ENCODE measurements around the gene KIF26B. TPM values are rescaled to one million over a fixed set of nuclear protein-coding genes. Genes with fewer than 3 reads are reported as not detected.

The KIF26B gene
- total RNA-seq, 6 experiments from 2014 or later = 0.31 to 0.55 (median 0.35) TPM

- no peaks in the 10 kb centered on the region for H3K4me1 ChIP-seq
- H3K9me3 ChIP-seq = no peaks in the 10 kb centered on the region
- WGBS (ENCODE audit: insufficient coverage, low coverage, low lambda C conversion rate, missing lambda C conversion rate) = 92% methylated on average over 2 of the region's 9 CpGs
- intact Hi-C loops (cut with DNase I) = no loop called here
- no peak for TF ChIP-seq CTCF (IDR thresholded peaks at IDR 0.05)
- H3K27me3 ChIP-seq = no peaks in the 10 kb centered on the region
- ATAC-seq (no peak), DNase-seq (no peak)
- H3K4me3 ChIP-seq = no peak overlapping the region
- no peaks in the 10 kb centered on the region for H3K36me3 ChIP-seq
- no peak overlapping the region for H3K27ac ChIP-seq
Measured at GRCh38 chr1:245715291-245715701, 560.5 kb downstream of the KIF26B start.

GRCh38 chr1:245715970-245716369, 561.2 kb downstream of the KIF26B start:
- Histone ChIP-seq H3K36me3 (no peaks in the 10 kb centered on the region), H3K27ac (no peak overlapping the region), H3K4me1 (no peaks in the 10 kb centered on the region), H3K9me3 (no peaks in the 10 kb centered on the region), H3K27me3 (no peaks in the 10 kb centered on the region), H3K4me3 (no peak overlapping the region)
- intact Hi-C loops (cut with DNase I) = no loop called here
- ATAC-seq = no peak
- TF ChIP-seq POLR2A (IDR thresholded peaks at IDR 0.05) (no peak), CTCF (IDR thresholded peaks at IDR 0.05) (no peak)
- no peak for DNase-seq
- 45% methylated on average over 1 of the region's 1 CpG for WGBS (ENCODE audit: insufficient coverage, low coverage, low lambda C conversion rate, missing lambda C conversion rate)

GRCh38 chr1:245716561-245716960, 561.8 kb downstream of the KIF26B start:
- DNase-seq (no peak), ATAC-seq (no peak)
- TF ChIP-seq POLR2A (IDR thresholded peaks at IDR 0.05) (no peak), CTCF (IDR thresholded peaks at IDR 0.05) (no peak)
- no peaks in the 10 kb centered on the region for H3K27me3 ChIP-seq
- H3K4me1 ChIP-seq = no peaks in the 10 kb centered on the region
- WGBS (ENCODE audit: insufficient coverage, low coverage, low lambda C conversion rate, missing lambda C conversion rate) = 86% methylated on average over 3 of the region's 3 CpGs
- no peak overlapping the region for H3K27ac ChIP-seq
- no peaks in the 10 kb centered on the region for H3K9me3 ChIP-seq
- H3K4me3 ChIP-seq = no peak overlapping the region
- intact Hi-C loops (cut with DNase I) = no loop called here
- H3K36me3 ChIP-seq = no peaks in the 10 kb centered on the region

- H3K4me1 ChIP-seq = no peaks in the 10 kb centered on the region
- no peak for TF ChIP-seq CTCF (IDR thresholded peaks at IDR 0.05)
- TF ChIP-seq POLR2A (IDR thresholded peaks at IDR 0.05) = no peak
- no peaks in the 10 kb centered on the region for H3K27me3 ChIP-seq
- H3K27ac ChIP-seq = no peak overlapping the region
- H3K4me3 ChIP-seq = no peak overlapping the region
- intact Hi-C loops (cut with DNase I) = no loop called here
- 63% methylated on average over 3 of the region's 3 CpGs for WGBS (ENCODE audit: insufficient coverage, low coverage, low lambda C conversion rate, missing lambda C conversion rate)
- DNase-seq (no peak), ATAC-seq (no peak)
- H3K36me3 ChIP-seq = no peaks in the 10 kb centered on the region
- H3K9me3 ChIP-seq = no peaks in the 10 kb centered on the region
Measured at GRCh38 chr1:245717611-245718010, 562.8 kb downstream of the KIF26B start.

GRCh38 chr1:245718123-245718522, 563.3 kb downstream of the KIF26B start:
- DNase-seq = no peak
- no peak overlapping the region for H3K27ac ChIP-seq
- no peaks in the 10 kb centered on the region for H3K4me1 ChIP-seq
- no peaks in the 10 kb centered on the region for H3K36me3 ChIP-seq
- no peak for ATAC-seq
- no peaks in the 10 kb centered on the region for H3K9me3 ChIP-seq
- TF ChIP-seq CTCF (IDR thresholded peaks at IDR 0.05) = no peak
- no peak for TF ChIP-seq POLR2A (IDR thresholded peaks at IDR 0.05)
- WGBS (ENCODE audit: insufficient coverage, low coverage, low lambda C conversion rate, missing lambda C conversion rate) = 68% methylated on average over 3 of the region's 3 CpGs
- no peak overlapping the region for H3K4me3 ChIP-seq
- intact Hi-C loops (cut with DNase I) = no loop called here
- no peaks in the 10 kb centered on the region for H3K27me3 ChIP-seq
